GM18517 (cell line): ENCODE results near the gene SYT8.

Experiments used
- ATAC-seq: cut with Tn5 transposase; IDR thresholded peaks from one replicate; pipeline ENCODE4 v1.9.1; 2021; ENCODE audit warnings: mild to moderate bottlenecking, moderate library complexity; ENCODE audit not compliant: unreplicated experiment

SYT8 gene

DNA sequence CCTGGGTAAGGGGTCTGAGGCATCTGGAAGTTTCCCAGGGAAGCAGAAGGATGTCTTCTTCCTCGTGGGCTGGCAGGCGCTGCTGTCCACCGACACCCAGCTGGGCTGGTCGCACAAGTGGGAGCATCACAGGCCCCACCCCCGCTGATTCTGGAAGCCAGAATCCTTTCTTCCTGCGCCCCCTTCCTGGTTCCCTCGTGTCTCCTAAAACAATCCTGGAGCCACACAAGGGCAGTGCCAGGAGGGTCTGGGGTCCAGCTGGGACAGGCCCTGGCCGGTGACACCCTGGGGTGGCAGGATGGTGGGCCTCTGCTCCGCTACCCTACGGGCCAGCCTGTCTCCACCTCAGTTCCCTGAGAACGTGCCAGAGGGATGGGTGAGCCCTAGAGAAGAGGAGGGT is 22.3 kb downstream of the SYT8 start:
- no peak for ATAC-seq

DNA sequence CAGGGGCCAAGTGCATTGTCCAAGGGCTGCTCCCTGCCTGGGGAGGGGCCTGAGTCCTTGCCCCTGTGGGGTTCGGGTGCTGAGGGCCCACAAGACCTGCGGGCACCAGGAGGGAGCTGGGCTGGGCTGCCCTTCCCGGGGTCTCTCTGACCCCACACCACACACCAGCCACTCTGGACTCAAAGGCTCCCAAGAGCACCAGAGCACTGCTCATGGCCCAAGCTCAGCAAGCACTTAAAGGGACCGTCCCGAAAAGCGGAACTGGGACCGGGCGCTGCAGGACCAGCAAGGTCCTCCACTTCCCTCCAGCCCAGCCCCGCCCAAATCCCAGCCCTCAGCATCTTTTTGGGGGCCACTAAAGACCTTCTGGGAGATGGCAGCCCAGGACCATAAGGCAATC is 23.4 kb downstream of the SYT8 start:
- no peak for ATAC-seq

- no peak for ATAC-seq
Observed at GRCh38 chr11:1858576-1858975, 23.8 kb downstream of the SYT8 start.

DNA sequence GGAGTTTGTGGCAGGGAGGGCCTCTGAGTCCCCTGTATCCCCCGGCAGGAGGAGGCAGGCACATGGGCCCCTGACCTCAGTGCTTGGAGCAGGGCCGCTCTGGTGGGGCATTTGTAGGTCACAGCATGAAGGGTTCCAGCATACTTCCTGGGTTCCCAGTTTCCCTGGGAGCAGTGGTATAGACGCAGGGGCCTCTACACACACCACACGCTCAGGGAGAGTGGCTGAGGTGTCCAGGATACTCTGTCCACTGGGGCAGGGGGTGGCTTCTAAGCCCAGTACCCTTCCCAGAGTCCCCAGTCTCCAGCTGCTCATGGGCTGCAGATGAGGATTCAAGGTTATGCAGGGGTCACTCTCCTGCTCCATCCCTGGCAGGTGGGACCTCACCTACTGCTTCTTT is 24.2 kb downstream of the SYT8 start:
- ATAC-seq, result no peak

GRCh38 chr11:1860108-1860507 is 25.3 kb downstream of the SYT8 start:
- ATAC-seq, result no peak

- no peak for ATAC-seq
Observed at GRCh38 chr11:1861435-1862411, 26.9 kb downstream of the SYT8 start.

DNA sequence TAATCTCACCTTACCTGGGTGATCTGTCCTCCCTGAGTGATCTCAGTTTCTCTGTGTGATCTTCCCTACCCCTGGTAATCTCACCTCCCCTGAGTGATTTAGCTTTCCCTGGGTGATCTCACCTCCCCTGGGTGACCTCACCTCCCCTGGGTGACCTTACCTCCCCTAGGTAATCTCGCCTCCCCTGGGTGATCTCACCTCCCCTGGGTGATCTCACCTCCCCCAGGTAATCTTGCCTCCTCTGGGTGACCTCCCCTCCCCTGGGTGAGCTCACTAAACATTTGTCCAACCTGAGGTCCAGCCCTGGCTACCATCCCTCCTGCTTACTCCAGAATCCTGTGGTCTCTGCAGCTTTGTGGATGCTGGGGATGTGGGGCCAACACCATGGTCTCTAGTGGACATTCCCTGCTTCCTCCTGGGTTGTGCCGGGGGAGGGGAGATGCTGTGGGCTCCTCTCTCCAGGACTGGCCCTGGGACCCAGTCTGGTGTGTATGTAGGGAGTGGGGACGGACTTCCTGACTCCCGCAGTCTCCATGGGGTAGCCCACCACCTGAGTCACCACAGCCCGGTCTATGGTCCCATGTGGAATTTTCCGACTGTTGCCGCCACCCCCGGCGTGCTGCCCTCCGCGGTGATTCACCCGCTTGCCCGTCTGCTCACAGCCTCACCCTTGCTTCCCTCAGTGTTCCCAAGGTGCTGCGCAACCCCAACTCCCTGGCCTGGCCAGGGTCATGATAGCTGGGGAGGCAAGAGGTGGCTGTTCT is 28.0 kb downstream of the SYT8 start:
- no peak for ATAC-seq

- ATAC-seq, result no peak
Observed at GRCh38 chr11:1863352-1864216, 28.8 kb downstream of the SYT8 start.

DNA sequence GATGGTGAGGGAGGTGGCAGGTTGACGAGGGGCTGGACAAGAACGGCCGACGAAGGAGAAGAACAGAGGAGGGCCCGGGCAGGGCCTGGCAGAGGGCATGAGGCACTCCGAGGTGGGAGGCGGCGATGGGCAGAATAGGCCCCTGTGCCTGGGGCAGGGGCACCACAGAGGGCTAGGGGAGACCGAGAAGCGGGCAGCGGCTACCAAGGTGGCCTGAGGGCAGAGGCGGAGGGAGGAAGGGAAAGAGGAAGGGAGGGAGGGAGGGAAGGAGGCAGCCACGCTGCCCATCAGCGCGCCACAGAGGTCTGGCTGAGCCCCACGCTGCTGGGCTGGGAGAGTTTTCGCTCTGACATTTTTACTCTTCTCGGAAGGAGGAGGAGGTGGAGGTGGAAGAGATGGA is 29.4 kb downstream of the SYT8 start:
- no peak for ATAC-seq

DNA sequence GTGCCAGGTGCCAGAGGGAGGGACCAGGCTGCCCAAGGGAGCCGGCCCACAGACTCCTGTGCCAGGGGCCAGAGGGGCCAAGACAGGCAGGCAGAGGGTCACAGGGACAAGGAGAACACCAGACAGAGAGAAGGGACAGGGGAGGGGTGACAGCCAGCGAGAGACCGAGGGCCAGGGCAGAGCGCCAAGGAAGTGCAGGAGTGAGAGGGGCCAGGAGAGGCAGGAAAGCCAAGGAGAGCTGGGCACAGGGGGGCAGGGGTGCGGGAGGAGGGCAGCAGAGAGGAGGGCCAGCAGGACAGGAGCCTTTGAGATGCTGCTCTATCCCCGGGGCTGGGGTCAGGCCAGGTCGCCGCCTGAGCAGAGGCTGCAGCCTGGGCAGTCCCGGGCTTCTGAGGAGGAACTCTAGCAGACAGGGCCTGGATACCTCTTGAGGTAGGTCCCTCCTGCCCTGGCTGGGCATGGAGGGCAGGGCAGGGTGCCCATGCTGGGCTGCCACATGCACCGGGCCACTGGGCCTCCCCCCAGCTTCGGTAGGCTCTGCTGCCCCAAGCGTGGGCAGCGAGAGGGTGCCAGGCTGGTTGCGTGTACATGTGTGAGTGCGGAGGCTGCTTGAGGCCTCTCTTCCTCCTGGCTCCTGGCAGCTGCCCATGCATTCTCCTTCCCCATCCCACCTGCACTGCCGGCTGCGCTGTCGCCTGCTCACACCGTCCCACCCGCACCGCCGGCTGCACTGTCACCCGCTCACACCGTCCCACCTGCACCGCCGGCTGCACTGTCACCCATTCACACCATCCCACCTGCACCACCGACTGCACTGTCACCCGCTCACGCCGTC is 30.3 kb downstream of the SYT8 start:
- ATAC-seq, result no peak

GRCh38 chr11:1866226-1866625 is 31.4 kb downstream of the SYT8 start:
- ATAC-seq, result no peak

- no peak for ATAC-seq
Observed at GRCh38 chr11:1866776-1867175, 32.0 kb downstream of the SYT8 start.

DNA sequence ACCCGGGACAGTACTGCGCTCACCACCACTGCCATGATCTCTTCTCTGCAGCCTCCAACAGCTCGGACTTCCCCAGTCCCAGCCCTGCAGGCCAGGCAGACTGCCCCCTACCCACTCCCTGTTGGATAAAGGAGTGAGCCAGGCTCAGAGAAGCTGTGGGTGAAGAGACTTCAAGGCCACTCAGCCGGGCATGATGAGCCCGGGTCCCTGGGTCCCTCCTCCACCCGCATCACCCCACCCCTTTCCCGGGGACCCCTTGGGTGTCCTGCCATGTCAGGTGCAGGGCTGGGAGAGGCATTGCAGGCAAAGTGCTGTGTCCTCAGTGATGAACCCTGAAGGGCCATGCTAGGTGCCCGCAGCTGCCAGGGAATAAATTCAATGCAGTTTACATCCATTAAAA is 32.6 kb downstream of the SYT8 start:
- ATAC-seq, result no peak

DNA sequence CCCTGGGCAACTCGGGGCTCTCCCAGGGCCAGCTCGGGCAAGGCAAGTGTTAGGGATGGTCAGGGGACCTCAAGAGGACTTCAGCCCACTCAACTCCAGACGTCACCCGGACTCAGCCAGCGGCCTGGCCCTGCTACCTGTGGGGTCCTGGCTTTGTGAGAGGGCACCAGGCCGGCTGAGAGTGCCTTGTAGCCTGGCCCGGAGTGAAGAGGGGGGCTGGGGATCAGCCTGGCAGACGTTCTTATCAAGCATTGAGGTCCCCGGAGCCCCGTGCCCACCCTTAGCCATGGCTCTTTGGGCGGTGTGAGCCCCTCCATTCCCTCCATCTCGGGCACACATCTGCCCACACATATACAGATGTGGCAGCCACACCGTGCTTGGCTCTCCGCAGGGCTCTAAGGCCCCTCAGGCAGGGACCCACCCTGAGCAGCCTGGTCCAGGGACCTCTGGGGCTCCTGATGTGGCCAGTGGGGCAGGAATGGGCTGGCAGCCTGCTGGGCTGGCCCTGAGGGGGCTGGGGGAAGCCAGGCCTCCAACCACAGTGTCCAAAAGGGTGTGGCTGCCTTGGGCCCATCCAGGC is 33.4 kb downstream of the SYT8 start:
- no peak for ATAC-seq

- ATAC-seq, result no peak
Observed at GRCh38 chr11:1868636-1869291, 34.0 kb downstream of the SYT8 start.

DNA sequence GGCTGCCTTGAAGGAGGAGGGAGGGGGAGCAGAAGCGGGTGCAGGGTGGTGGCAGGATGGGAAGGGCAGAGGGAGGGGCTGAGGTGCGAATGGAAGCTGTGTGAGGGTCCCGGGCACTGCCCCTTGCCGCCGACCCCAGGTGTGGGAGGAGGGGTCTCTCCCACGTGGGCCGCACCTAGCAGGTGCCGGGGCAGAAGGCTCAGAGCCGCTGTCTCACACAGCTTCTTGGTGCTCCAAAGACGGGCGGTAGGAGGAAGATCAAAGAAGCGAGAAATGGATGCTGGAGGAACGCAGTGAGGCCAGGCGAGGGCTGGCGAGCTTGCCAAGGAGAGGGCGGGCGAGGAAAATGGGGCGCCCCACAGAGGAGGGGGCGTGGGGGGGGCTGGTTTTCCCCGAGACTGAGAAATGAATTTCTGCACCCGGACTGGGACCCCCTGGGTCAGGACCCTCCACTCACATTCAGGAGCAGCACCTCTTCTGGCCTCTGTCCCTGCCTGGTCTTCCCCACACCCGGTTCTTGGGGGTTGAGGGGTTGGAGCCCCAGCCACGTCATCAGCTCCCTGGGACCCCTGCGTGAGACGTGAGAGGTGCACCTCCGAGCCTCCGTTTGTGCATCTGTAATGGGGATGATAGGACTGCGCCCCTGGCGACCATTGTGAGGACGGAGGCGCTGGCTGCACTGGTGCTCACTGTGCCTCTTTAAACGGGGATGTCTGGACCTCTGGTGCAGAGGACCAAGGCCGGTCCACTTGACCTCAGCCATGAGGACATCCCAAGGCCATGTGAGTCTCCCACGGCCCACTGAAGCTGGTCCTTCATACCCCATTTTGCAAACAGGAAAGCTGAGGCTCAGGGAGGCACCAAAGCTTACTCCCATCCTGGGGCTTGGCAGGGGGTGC is 34.9 kb downstream of the SYT8 start:
- ATAC-seq, result no peak

- ATAC-seq, result no peak
Observed at GRCh38 chr11:1870326-1870696, 35.5 kb downstream of the SYT8 start.

- ATAC-seq, result no peak
Observed at GRCh38 chr11:1870721-1871466, 36.1 kb downstream of the SYT8 start.
